Stimulated activated CD4-positive, alpha-beta T cell treated with anti-CD3 and anti-CD28 coated beads, Interleukin-1b, Interleukin-23, amount 100 ng/mL, for 48 hours (primary cell): ENCODE data around the gene IRS1.

Experiments
- DNase-seq: peaks from one replicate; pipeline ENCODE4 v3.0.0-alpha.2; 2020

Gene IRS1

GRCh38 chr2:226717719-226718118 is 81.9 kb downstream of the IRS1 start:
- no peak for DNase-seq

GRCh38 chr2:226716126-226716525 is 83.5 kb downstream of the IRS1 start:
- DNase-seq: no peak

- no peak for DNase-seq
These were observed 84.2 kb downstream of the IRS1 start for GRCh38 chr2:226715347-226715990.

- no peak for DNase-seq
These were observed 86.7 kb downstream of the IRS1 start for GRCh38 chr2:226712941-226713340.

- no peak for DNase-seq
These were observed 87.9 kb downstream of the IRS1 start for GRCh38 chr2:226711606-226712296.

GRCh38 chr2:226707499-226707898 is 92.1 kb downstream of the IRS1 start:
- no peak for DNase-seq

- no peak for DNase-seq
These were observed 93.7 kb downstream of the IRS1 start for GRCh38 chr2:226705965-226706364.

- no peak for DNase-seq
These were observed 94.3 kb downstream of the IRS1 start for GRCh38 chr2:226705133-226705886.

- DNase-seq: no peak
These were observed 96.1 kb downstream of the IRS1 start for GRCh38 chr2:226703514-226703913.

GRCh38 chr2:226702376-226702775 is 97.2 kb downstream of the IRS1 start:
- DNase-seq: no peak

- no peak for DNase-seq
These were observed 98.6 kb downstream of the IRS1 start for GRCh38 chr2:226701052-226701451.

GRCh38 chr2:226699321-226699720 is 100.3 kb downstream of the IRS1 start:
- DNase-seq: no peak

- no peak for DNase-seq
These were observed 100.9 kb downstream of the IRS1 start for GRCh38 chr2:226698671-226699070.

GRCh38 chr2:226694586-226695284 is 104.9 kb downstream of the IRS1 start:
- DNase-seq: no peak

GRCh38 chr2:226694149-226694548 is 105.5 kb downstream of the IRS1 start:
- no peak for DNase-seq

- no peak for DNase-seq
These were observed 106.1 kb downstream of the IRS1 start for GRCh38 chr2:226693521-226693920.

GRCh38 chr2:226692521-226693126 is 107.0 kb downstream of the IRS1 start:
- DNase-seq: no peak

GRCh38 chr2:226691255-226691654 is 108.4 kb downstream of the IRS1 start:
- no peak for DNase-seq

GRCh38 chr2:226690461-226691024 is 109.1 kb downstream of the IRS1 start:
- DNase-seq: no peak

- no peak for DNase-seq
These were observed 111.9 kb downstream of the IRS1 start for GRCh38 chr2:226687641-226688253.

GRCh38 chr2:226684563-226684959 is 115.1 kb downstream of the IRS1 start:
- DNase-seq: no peak

- DNase-seq: no peak
These were observed 115.6 kb downstream of the IRS1 start for GRCh38 chr2:226683944-226684562.
